Hepatocyte (in vitro differentiated cells): ENCODE measurements around the gene CCL3. TPM values are rescaled to one million over a fixed set of nuclear protein-coding genes. Genes with fewer than 3 reads are reported as not detected.
"Not testable (repeated sequence)": the region's sequence is repeated elsewhere in the genome, so short reads cannot be mapped to it uniquely, and the experiment has no call there.

Experiments
- DNase-seq: peaks from one replicate; pipeline ENCODE4 v3.0.0-alpha.2; 2016; ENCODE audit warnings: low spot score
- H2AFZ ChIP-seq: fragments of 200-600 bp; sonication (generic); 2 replicates; pipeline ENCODE4 v1.6.0; 2016; ENCODE audit warnings: antibody characterized with exemption, mild to moderate bottlenecking
- H3K27ac ChIP-seq: fragments of 200-600 bp; sonication (generic); 2 replicates; pipeline ENCODE4 v1.5.1; 2016; ENCODE audit warnings: mild to moderate bottlenecking
- H3K27me3 ChIP-seq: fragments of 200-600 bp; sonication (generic); 2 replicates; pipeline ENCODE4 v1.6.1; 2016
- H3K36me3 ChIP-seq: fragments of 200-600 bp; sonication (generic); replicated peaks from 2 replicates; pipeline ENCODE4 v1.5.1; 2016; ENCODE audit warnings: low read depth; ENCODE audit not compliant: insufficient read depth
- H3K4me1 ChIP-seq: fragments of 200-600 bp; sonication (generic); 2 replicates; pipeline ENCODE4 v1.5.1; 2016; ENCODE audit warnings: mild to moderate bottlenecking, moderate library complexity; ENCODE audit not compliant: insufficient read depth
- H3K4me2 ChIP-seq: fragments of 200-600 bp; sonication (generic); 2 replicates; pipeline ENCODE4 v1.6.0; 2016
- H3K4me3 ChIP-seq: fragments of 200-600 bp; sonication (generic); 2 replicates; pipeline ENCODE4 v1.5.1; 2016; ENCODE audit warnings: mild to moderate bottlenecking
- H3K79me2 ChIP-seq: fragments of 200-600 bp; sonication (generic); 2 replicates; pipeline ENCODE4 v1.6.0; 2017; ENCODE audit warnings: mild to moderate bottlenecking
- H3K9me2 ChIP-seq: fragments of 200-600 bp; sonication (generic); replicated peaks from 2 replicates; pipeline ENCODE4 v1.6.0; 2017; ENCODE audit warnings: mild to moderate bottlenecking; ENCODE audit not compliant: insufficient read depth
- H3K9me3 ChIP-seq: fragments of 200-600 bp; sonication (generic); 2 replicates; pipeline ENCODE4 v1.5.1; 2016; ENCODE audit warnings: low read depth, mild to moderate bottlenecking
- H4K20me1 ChIP-seq: fragments of 200-600 bp; sonication (generic); 2 replicates; pipeline ENCODE4 v1.6.0; 2016; ENCODE audit warnings: mild to moderate bottlenecking; ENCODE audit not compliant: insufficient read depth, poor library complexity, severe bottlenecking
- CTCF ChIP-seq: fragments of 200-600 bp; sonication (generic); IDR thresholded peaks from 2 replicates; pipeline ENCODE4 v1.5.1; 2016; ENCODE audit warnings: antibody characterized with exemption, mild to moderate bottlenecking; ENCODE audit not compliant: poor library complexity
- EZH2 ChIP-seq: fragments of 200-600 bp; sonication (generic); IDR thresholded peaks from 2 replicates; pipeline ENCODE4 v1.6.1; 2016; ENCODE audit warnings: antibody characterized with exemption, mild to moderate bottlenecking, borderline replicate concordance
- EZH2phosphoT487 ChIP-seq: fragments of 200-600 bp; sonication (generic); IDR thresholded peaks from one replicate; pipeline ENCODE4 v1.6.1; 2018; ENCODE audit warnings: antibody characterized with exemption, mild to moderate bottlenecking, low read depth, moderate library complexity; ENCODE audit not compliant: unreplicated experiment, severe bottlenecking
- WGBS: methylation state at CpG from one replicate; pipeline ENCODE4 v1.1.6; 2016; ENCODE audit warnings: low lambda C conversion rate; ENCODE audit errors: missing lambda C conversion rate; 5-methylcytosine and 5-hydroxymethylcytosine counted together
- polyA plus RNA-seq: library from polyadenylated mRNA; unstranded; fragments of >200 nt; fragmentation: Nextera tagmentation; extraction: Ambion mirVana; gene quantifications from 2 replicates; pipeline ENCODE4 v1.2.1, GENCODE V29; 2016
- total RNA-seq: library from RNA; depleted of rRNA; stranded (reverse); fragments of >200 nt; gene quantifications from 2 replicates; pipeline ENCODE4 v1.2.3, GENCODE V29; 2014

Gene CCL3
- total and polyA plus RNA-seq, 2 experiments from 2014 or later: 12.7 to 22.2 TPM

GRCh38 chr17:36086791-36087190 is 3.2 kb downstream of the CCL3 start:
- H3K4me2 ChIP-seq: no peak overlapping the region

GRCh38 chr17:36085765-36086164 is 4.2 kb downstream of the CCL3 start:
- H3K9me2 ChIP-seq: no peaks in the 10 kb centered on the region
- no peaks in the 10 kb centered on the region for H3K27me3 ChIP-seq
- H3K9me3 ChIP-seq: no peaks in the 10 kb centered on the region
- H3K4me2 ChIP-seq: no peak overlapping the region
- DNase-seq: no peak
- TF ChIP-seq EZH2phosphoT487: no peak
- TF ChIP-seq EZH2: no peak
- TF ChIP-seq CTCF: no peak
- 59% methylated on average over 1 of the region's 1 CpG for WGBS
- no peak overlapping the region for H3K4me3 ChIP-seq
- no peaks in the 10 kb centered on the region for H3K79me2 ChIP-seq
- H3K4me1 ChIP-seq: no peaks in the 10 kb centered on the region
- no peak overlapping the region for H3K27ac ChIP-seq
- no peaks in the 10 kb centered on the region for H4K20me1 ChIP-seq
- H2AFZ ChIP-seq: no peak overlapping the region
- H3K36me3 ChIP-seq: no peaks in the 10 kb centered on the region

More at GRCh38 chr17:36086791-36087190, 3.2 kb downstream of the CCL3 start:
- H3K9me3 ChIP-seq: no peaks in the 10 kb centered on the region
- no peaks in the 10 kb centered on the region for H3K36me3 ChIP-seq
- no peak overlapping the region for H3K27ac ChIP-seq
- H4K20me1 ChIP-seq: no peaks in the 10 kb centered on the region
- H2AFZ ChIP-seq: no peak overlapping the region
- no peaks in the 10 kb centered on the region for H3K9me2 ChIP-seq
- DNase-seq: no peak
- no peaks in the 10 kb centered on the region for H3K79me2 ChIP-seq
- no peak overlapping the region for H3K4me3 ChIP-seq
- no peaks in the 10 kb centered on the region for H3K4me1 ChIP-seq
- 94% methylated on average over 1 of the region's 1 CpG for WGBS
- TF ChIP-seq EZH2phosphoT487 (no peak), EZH2 (no peak)
- H3K27me3 ChIP-seq: no peaks in the 10 kb centered on the region

- H3K4me1 ChIP-seq, H3K4me3 ChIP-seq, H3K9me3 ChIP-seq, H3K36me3 ChIP-seq, H3K79me2 ChIP-seq, H3K27ac ChIP-seq, H3K4me2 ChIP-seq, H3K9me2 ChIP-seq, H2AFZ ChIP-seq, H3K27me3 ChIP-seq, H4K20me1 ChIP-seq, DNase-seq: not testable (repeated sequence)
- 91% methylated on average over 2 of the region's 2 CpGs for WGBS
Observed at GRCh38 chr17:36083691-36084090, 6.3 kb downstream of the CCL3 start.

GRCh38 chr17:36082482-36083120 is 7.3 kb downstream of the CCL3 start:
- not testable (repeated sequence) for H3K9me2 ChIP-seq, H4K20me1 ChIP-seq, H3K27ac ChIP-seq, H3K36me3 ChIP-seq, H2AFZ ChIP-seq, H3K27me3 ChIP-seq, H3K4me2 ChIP-seq, H3K4me1 ChIP-seq, DNase-seq, H3K9me3 ChIP-seq, H3K79me2 ChIP-seq, H3K4me3 ChIP-seq
- 82% methylated on average over 8 of the region's 8 CpGs for WGBS

GRCh38 chr17:36081681-36082471 is 8.1 kb downstream of the CCL3 start:
- H3K4me1 ChIP-seq, H3K79me2 ChIP-seq, DNase-seq, H3K27me3 ChIP-seq, H3K9me3 ChIP-seq, H4K20me1 ChIP-seq, H3K9me2 ChIP-seq, H3K27ac ChIP-seq, H3K36me3 ChIP-seq, H3K4me2 ChIP-seq, H2AFZ ChIP-seq, H3K4me3 ChIP-seq: not testable (repeated sequence)
- WGBS: 89% methylated on average over 5 of the region's 5 CpGs
